ENCODE results near the gene LETM1.

LETM1 gene

DNA sequence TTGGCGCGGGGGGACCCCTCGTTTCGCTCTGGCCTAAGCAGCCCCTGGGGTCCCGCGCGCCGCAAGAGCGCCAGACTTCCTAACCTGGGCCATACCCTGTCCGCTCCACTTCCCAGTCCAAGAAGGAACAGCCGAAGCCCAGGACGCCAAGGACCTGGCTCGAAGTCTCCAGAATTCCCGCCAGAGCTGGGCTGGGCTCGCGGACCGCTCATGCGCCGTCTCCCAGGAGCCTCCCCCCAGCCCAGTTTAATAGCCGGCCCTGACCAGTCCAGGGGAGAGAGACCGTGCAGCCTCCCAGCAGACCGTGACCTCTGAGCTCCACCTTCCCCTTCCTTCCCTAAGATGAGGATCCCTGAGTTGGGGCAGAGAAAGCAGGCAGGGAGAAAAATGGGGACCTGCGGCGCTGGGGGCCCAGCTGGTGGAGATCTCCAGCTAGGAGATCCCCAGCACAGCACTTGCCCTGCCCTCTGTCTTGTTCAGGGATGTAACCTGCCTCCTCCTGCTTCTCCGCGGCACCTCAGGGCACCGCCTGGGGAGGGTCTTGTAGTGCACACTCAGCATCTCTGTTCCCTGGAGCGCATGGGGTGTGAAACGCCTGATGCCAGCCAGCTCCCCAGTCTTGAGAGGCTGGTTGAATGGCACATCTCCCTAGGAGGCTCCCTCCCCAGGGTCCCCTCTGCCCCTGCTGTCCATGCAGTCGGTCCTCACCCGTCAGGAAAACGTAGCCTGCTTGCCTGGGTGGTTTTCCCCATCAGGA is 1.2 kb upstream of the LETM1 start:
- Histone ChIP-seq H3K18ac (ENCODE audit: low read depth in 1 of 2, low read length in 2 of 2) (peak overlapping the region; percentile 23 to 97), H3K14ac (ENCODE audit: low read length in 2 of 2) (peak overlapping the region in 1 of 2 experiments; percentile 99), H3K4me3 (ENCODE audit: insufficient read depth in 1 of 2, low read depth in 1 of 2, low read length in 2 of 2) (peak overlapping the region; percentile 87 to 97), H2AK5ac (ENCODE audit: low read length, severe bottlenecking) (no peak overlapping the region), H4K8ac (ENCODE audit: low read length) (peak overlapping the region; percentile 88), H3K79me1 (replicated peaks; ENCODE audit: low read length, poor library complexity, severe bottlenecking) (peaks cover 11% of the 10 kb centered on the region), H2BK120ac (ENCODE audit: low read depth, low read length) (no peak overlapping the region), H3K27me3 (ENCODE audit: control insufficient read depth in 1 of 2, insufficient read depth in 1 of 2, low read length in 2 of 2) (peaks cover 0 to 4% of the 10 kb centered on the region in 2 experiments), H3K4me2 (ENCODE audit: low read length, poor library complexity, severe bottlenecking) (peak overlapping the region; percentile 90), H3K4ac (ENCODE audit: low read depth in 1 of 2, low read length in 2 of 2) (peak overlapping the region in 1 of 2 experiments; percentile 87), H2BK15ac (ENCODE audit: low read depth, poor library complexity, severe bottlenecking) (no peak overlapping the region), H3K23ac (ENCODE audit: low read length in 2 of 2) (peak overlapping the region in 1 of 2 experiments; percentile 86), H3K9ac (ENCODE audit: low read length) (peak overlapping the region; percentile 93), H2BK5ac (ENCODE audit: low read depth, low read length, poor library complexity, severe bottlenecking) (no peak overlapping the region), H3K9me3 (ENCODE audit: control insufficient read depth, low read length) (no peaks in the 10 kb centered on the region), H3K27ac (ENCODE audit: low read length, poor library complexity, severe bottlenecking) (no peak overlapping the region), H4K91ac (ENCODE audit: low read length) (no peak overlapping the region), H3K36me3 (ENCODE audit: control insufficient read depth in 1 of 2, insufficient read depth in 2 of 2, low read depth in 1 of 2, low read length in 2 of 2) (peaks cover 0 to 4% of the 10 kb centered on the region in 2 experiments), H2AFZ (ENCODE audit: low read depth, low read length) (peak overlapping the region; percentile 92), H3K4me1 (ENCODE audit: control insufficient read depth, insufficient read depth, low read depth, low read length) (peaks cover 26% of the 10 kb centered on the region), H2BK12ac (ENCODE audit: low read length in 2 of 2) (no peak overlapping the region)
- DNase-seq = no peak
- WGBS = 34% methylated on average over 26 of the region's 32 CpGs

DNA sequence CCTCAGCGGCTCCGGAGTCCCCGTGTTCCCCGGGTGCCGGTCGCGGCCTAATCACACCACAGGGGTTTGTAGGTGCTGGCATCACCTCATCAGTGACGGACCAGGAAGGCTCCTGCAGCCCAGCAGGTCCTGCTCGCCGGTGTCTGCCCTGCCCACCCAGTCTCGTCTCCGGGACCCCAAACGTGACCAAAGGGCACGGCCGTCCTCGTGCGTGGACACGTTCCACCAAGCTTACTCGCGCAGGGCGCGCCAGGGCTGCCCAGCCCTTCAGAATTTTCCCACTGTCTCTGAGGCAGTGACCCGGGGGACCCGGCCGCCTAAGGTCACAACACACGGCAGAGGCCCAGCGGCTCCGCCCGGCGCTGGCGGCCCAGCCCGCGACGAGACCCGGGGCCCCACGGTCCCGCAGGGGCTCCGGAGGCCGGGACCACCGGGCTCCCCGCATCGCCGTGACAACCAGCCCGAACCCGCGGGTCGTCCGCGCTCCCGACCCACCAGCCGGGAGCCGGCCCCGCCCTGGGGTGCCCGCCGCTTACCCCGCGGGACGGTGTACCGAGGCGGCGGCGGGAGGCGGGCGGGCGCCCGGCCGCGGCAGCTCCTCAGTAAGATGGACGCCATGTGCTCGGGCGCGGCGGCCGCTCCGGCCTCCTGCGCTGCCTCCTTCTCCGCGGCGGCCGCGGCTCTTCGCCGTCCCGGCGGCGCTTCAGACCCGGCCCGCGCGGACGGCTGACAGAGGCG is 454 bp downstream of the LETM1 start:
- 1% methylated on average over 75 of the region's 92 CpGs for WGBS
- Histone ChIP-seq H4K8ac (ENCODE audit: low read length) (peak overlapping the region; percentile 89), H3K79me1 (replicated peaks; ENCODE audit: low read length, poor library complexity, severe bottlenecking) (peaks cover 13% of the 10 kb centered on the region)

DNA sequence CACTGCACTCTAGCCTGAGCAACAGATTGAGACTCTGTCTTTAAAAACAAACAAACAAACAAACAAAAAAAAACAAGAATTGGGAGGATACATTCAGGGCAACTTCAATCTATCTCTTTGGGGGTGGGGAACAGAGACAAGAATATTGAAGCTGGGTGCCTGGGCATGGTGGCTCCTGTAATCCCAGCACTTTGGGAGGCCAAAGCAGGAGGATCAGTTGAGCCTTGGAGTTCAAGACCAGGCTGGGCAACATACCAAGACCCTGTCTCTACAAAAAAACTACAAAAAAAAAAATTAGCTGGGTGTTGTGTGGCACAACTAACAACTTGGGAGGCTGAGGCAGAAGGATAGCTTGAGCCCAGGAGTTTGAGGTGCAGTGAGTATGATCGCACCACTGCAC is 1.2 kb downstream of the LETM1 start:
- Histone ChIP-seq H3K23ac (ENCODE audit: low read length in 2 of 2) (no peak overlapping the region), H3K27me3 (ENCODE audit: control insufficient read depth in 1 of 2, insufficient read depth in 1 of 2, low read length in 2 of 2) (no peaks in the 10 kb centered on the region), H3K4ac (ENCODE audit: low read depth in 1 of 2, low read length in 2 of 2) (peak overlapping the region in 1 of 2 experiments; percentile 55), H3K36me3 (ENCODE audit: control insufficient read depth in 1 of 2, insufficient read depth in 2 of 2, low read depth in 1 of 2, low read length in 2 of 2) (peaks cover 0 to 6% of the 10 kb centered on the region in 2 experiments), H2BK5ac (ENCODE audit: low read depth, low read length, poor library complexity, severe bottlenecking) (no peak overlapping the region), H4K8ac (ENCODE audit: low read length) (no peak overlapping the region), H3K9me3 (ENCODE audit: control insufficient read depth, low read length) (no peaks in the 10 kb centered on the region), H2BK15ac (ENCODE audit: low read depth, poor library complexity, severe bottlenecking) (no peak overlapping the region), H3K9ac (ENCODE audit: low read length) (peak overlapping the region; percentile 93), H3K79me1 (replicated peaks; ENCODE audit: low read length, poor library complexity, severe bottlenecking) (peaks cover 13% of the 10 kb centered on the region), H3K4me2 (ENCODE audit: low read length, poor library complexity, severe bottlenecking) (peak overlapping the region; percentile 89), H2AFZ (ENCODE audit: low read depth, low read length) (no peak overlapping the region), H3K27ac (ENCODE audit: low read length, poor library complexity, severe bottlenecking) (no peak overlapping the region), H3K4me3 (ENCODE audit: insufficient read depth in 1 of 2, low read depth in 1 of 2, low read length in 2 of 2) (peak overlapping the region in 1 of 2 experiments; percentile 97), H3K4me1 (ENCODE audit: control insufficient read depth, insufficient read depth, low read depth, low read length) (peaks cover 36% of the 10 kb centered on the region), H2BK120ac (ENCODE audit: low read depth, low read length) (no peak overlapping the region), H3K18ac (ENCODE audit: low read depth in 1 of 2, low read length in 2 of 2) (no peak overlapping the region), H2AK5ac (ENCODE audit: low read length, severe bottlenecking) (no peak overlapping the region), H2BK12ac (ENCODE audit: low read length in 2 of 2) (no peak overlapping the region), H3K14ac (ENCODE audit: low read length in 2 of 2) (no peak overlapping the region), H4K91ac (ENCODE audit: low read length) (no peak overlapping the region)
- no CpG with 5 or more reads among the region's 1 CpG for WGBS
- no peak for DNase-seq

More for the DNA sequence above, 454 bp downstream of the LETM1 start:
- Histone ChIP-seq H3K23ac (ENCODE audit: low read length in 2 of 2) (peak overlapping the region; percentile 20 to 72), H2BK15ac (ENCODE audit: low read depth, poor library complexity, severe bottlenecking) (peak overlapping the region; percentile 60), H4K91ac (ENCODE audit: low read length) (peak overlapping the region; percentile 23), H2BK120ac (ENCODE audit: low read depth, low read length) (no peak overlapping the region), H2AK5ac (ENCODE audit: low read length, severe bottlenecking) (no peak overlapping the region), H3K27me3 (ENCODE audit: control insufficient read depth in 1 of 2, insufficient read depth in 1 of 2, low read length in 2 of 2) (no peaks in the 10 kb centered on the region), H2AFZ (ENCODE audit: low read depth, low read length) (peak overlapping the region; percentile 98), H3K18ac (ENCODE audit: low read depth in 1 of 2, low read length in 2 of 2) (peak overlapping the region; percentile 64 to 90), H3K36me3 (ENCODE audit: control insufficient read depth in 1 of 2, insufficient read depth in 2 of 2, low read depth in 1 of 2, low read length in 2 of 2) (peaks cover 0 to 6% of the 10 kb centered on the region in 2 experiments), H3K9me3 (ENCODE audit: control insufficient read depth, low read length) (no peaks in the 10 kb centered on the region), H3K4ac (ENCODE audit: low read depth in 1 of 2, low read length in 2 of 2) (peak overlapping the region; percentile 20 to 57), H3K14ac (ENCODE audit: low read length in 2 of 2) (peak overlapping the region in 1 of 2 experiments; percentile 85), H3K4me3 (ENCODE audit: insufficient read depth in 1 of 2, low read depth in 1 of 2, low read length in 2 of 2) (peak overlapping the region; percentile 87 to 97), H3K27ac (ENCODE audit: low read length, poor library complexity, severe bottlenecking) (no peak overlapping the region), H3K4me1 (ENCODE audit: control insufficient read depth, insufficient read depth, low read depth, low read length) (peaks cover 36% of the 10 kb centered on the region), H3K4me2 (ENCODE audit: low read length, poor library complexity, severe bottlenecking) (peak overlapping the region; percentile 89), H3K9ac (ENCODE audit: low read length) (peak overlapping the region; percentile 93), H2BK12ac (ENCODE audit: low read length in 2 of 2) (peak overlapping the region in 1 of 2 experiments; percentile 23), H2BK5ac (ENCODE audit: low read depth, low read length, poor library complexity, severe bottlenecking) (peak overlapping the region; percentile 68)
- DNase-seq = no peak

All from mesenchymal stem cell (in vitro differentiated cells and primary cell).